HepG2 (cell line): Measurements from ENCODE around the gene NCAPD2. TPM values are rescaled to one million over a fixed set of nuclear protein-coding genes. Genes with fewer than 3 reads are reported as not detected.

Experiments used
- HDAC1 ChIP-seq: sonication (generic); formaldehyde crosslinking; IDR thresholded peaks from 2 replicates; pipeline ENCODE4 v1.5.1; 2020; ENCODE audit warnings: mild to moderate bottlenecking, missing genetic modification reagents
- RARA ChIP-seq: IDR thresholded peaks from 2 replicates; pipeline ENCODE4 v1.6.1; 2016; ENCODE audit warnings: missing genetic modification reagents, missing compliant biosample characterization
- RXRA ChIP-seq: sonication (generic); formaldehyde crosslinking; IDR thresholded peaks from 2 replicates; pipeline ENCODE4 v1.5.1; 2020; ENCODE audit warnings: missing genetic modification reagents
- TRIM24 ChIP-seq: sonication (generic); formaldehyde crosslinking; IDR thresholded peaks from 2 replicates; pipeline ENCODE4 v1.8.0; 2022; ENCODE audit warnings: mild to moderate bottlenecking, missing genetic modification reagents
- ZNF562 ChIP-seq: sonication (generic); formaldehyde crosslinking; IDR thresholded peaks from 2 replicates; pipeline ENCODE4 v1.8.0; 2022; ENCODE audit warnings: missing genetic modification reagents, borderline replicate concordance
- ZSCAN29 ChIP-seq: sonication (generic); formaldehyde crosslinking; conservative IDR thresholded peaks from 2 replicates; pipeline ENCODE4 v1.4.0; 2020; ENCODE audit warnings: mild to moderate bottlenecking, missing genetic modification reagents
- polyA plus RNA-seq, 8 experiments: library from polyadenylated mRNA; depleted of rRNA in 3 of 8; stranded (reverse) in 7 of 8; unstranded in 1 of 8; fragments of >200 nt; fragmentation: Illumina TruSeq in 4 of 8; extraction: Trizol in 4 of 8; gene quantifications; 2 replicates each; pipeline versions ENCODE4 v1.2.1 to v1.2.3, GENCODE V29; 2011 to 2016; ENCODE audit warnings: low read depth in 4 of 8, missing spikeins in 1 of 8, mixed read lengths in 1 of 8; ENCODE audit not compliant: insufficient read depth in 1 of 8
- total RNA-seq, 5 experiments: library from RNA; depleted of rRNA; stranded (reverse); fragments of >200 nt; fragmentation: Illumina TruSeq; extraction: Trizol; gene quantifications; 2 replicates each; pipeline ENCODE4 v1.2.3, GENCODE V29; 2016; ENCODE audit warnings: low read depth in 1 of 5
- TF ChIP-seq, protein P1 (sequence below): sonication (generic); formaldehyde crosslinking; IDR thresholded peaks from 2 replicates; pipeline ENCODE4 v1.4.0; 2020; ENCODE audit warnings: missing genetic modification reagents
- TF ChIP-seq, protein P2 (sequence below): sonication (generic); formaldehyde crosslinking; IDR thresholded peaks from one replicate; pipeline ENCODE4 v1.5.1; 2020; ENCODE audit warnings: mild to moderate bottlenecking, missing genetic modification reagents; ENCODE audit errors: not compliant biosample characterization
- TF ChIP-seq, protein P3 (sequence below): sonication (generic); formaldehyde crosslinking; IDR thresholded peaks from 2 replicates; pipeline ENCODE4 v1.9.0; 2021; ENCODE audit warnings: missing genetic modification reagents, mild to moderate bottlenecking, borderline replicate concordance
- TF ChIP-seq, protein P4 (sequence below): sonication (generic); formaldehyde crosslinking; IDR thresholded peaks from 2 replicates; pipeline ENCODE4 v1.4.0; 2020; ENCODE audit warnings: missing genetic modification reagents, borderline replicate concordance

The NCAPD2 gene
- total and polyA plus RNA-seq, 2 of the 13 experiments (the other 11 are each of a cell fraction or from before 2014, with no cell fraction given), result 51.1 to 65.6 TPM

DNA sequence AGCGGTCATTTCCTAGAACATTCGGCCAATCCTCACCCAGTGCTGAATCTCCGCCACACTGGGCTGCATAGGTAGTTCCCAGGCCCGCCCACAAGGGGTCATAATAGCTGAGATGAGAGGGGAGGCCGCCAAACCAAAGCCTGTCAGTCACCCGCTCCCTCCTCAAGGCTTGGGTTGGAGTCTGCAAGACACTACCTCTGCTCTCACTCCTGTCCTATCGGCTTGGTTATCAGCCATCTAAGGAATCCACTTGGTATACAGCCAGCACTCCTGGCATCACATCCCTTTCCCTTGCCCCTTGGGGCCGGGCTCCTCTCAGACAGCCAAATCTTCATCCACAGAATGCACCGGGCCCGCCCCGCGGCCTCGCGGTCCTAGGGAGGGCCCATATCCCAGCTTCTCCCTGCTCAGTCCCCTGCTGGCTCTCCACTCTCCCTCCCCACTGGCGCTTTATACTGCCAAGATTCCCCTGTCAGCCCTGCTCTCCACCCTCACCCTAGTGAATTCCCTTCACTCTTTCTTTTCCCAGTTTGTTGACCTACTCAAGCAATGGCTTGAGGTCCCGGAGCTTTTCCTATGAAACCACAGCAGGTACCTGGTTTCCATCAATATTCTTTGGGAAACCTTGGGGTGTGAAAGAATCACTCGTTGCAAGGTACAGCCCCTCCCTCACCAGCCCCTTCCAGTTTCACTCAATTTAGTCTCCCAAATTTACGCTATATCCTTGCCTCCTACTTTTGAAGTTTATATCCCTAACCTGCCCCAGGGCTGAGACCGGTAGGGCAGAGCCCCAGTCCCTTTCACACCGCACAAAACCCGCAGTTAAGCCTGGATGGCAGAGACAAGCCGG, 60.5 kb downstream of the NCAPD2 start (continued):
- TF ChIP-seq, protein P1, sequence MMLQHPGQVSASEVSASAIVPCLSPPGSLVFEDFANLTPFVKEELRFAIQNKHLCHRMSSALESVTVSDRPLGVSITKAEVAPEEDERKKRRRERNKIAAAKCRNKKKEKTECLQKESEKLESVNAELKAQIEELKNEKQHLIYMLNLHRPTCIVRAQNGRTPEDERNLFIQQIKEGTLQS (CRISPR knock-in tag), result no peak
- peak; percentile 30; the same call in 1 of the 2 replicates for TF ChIP-seq RXRA (CRISPR knock-in tag)
- TF ChIP-seq, protein P2, sequence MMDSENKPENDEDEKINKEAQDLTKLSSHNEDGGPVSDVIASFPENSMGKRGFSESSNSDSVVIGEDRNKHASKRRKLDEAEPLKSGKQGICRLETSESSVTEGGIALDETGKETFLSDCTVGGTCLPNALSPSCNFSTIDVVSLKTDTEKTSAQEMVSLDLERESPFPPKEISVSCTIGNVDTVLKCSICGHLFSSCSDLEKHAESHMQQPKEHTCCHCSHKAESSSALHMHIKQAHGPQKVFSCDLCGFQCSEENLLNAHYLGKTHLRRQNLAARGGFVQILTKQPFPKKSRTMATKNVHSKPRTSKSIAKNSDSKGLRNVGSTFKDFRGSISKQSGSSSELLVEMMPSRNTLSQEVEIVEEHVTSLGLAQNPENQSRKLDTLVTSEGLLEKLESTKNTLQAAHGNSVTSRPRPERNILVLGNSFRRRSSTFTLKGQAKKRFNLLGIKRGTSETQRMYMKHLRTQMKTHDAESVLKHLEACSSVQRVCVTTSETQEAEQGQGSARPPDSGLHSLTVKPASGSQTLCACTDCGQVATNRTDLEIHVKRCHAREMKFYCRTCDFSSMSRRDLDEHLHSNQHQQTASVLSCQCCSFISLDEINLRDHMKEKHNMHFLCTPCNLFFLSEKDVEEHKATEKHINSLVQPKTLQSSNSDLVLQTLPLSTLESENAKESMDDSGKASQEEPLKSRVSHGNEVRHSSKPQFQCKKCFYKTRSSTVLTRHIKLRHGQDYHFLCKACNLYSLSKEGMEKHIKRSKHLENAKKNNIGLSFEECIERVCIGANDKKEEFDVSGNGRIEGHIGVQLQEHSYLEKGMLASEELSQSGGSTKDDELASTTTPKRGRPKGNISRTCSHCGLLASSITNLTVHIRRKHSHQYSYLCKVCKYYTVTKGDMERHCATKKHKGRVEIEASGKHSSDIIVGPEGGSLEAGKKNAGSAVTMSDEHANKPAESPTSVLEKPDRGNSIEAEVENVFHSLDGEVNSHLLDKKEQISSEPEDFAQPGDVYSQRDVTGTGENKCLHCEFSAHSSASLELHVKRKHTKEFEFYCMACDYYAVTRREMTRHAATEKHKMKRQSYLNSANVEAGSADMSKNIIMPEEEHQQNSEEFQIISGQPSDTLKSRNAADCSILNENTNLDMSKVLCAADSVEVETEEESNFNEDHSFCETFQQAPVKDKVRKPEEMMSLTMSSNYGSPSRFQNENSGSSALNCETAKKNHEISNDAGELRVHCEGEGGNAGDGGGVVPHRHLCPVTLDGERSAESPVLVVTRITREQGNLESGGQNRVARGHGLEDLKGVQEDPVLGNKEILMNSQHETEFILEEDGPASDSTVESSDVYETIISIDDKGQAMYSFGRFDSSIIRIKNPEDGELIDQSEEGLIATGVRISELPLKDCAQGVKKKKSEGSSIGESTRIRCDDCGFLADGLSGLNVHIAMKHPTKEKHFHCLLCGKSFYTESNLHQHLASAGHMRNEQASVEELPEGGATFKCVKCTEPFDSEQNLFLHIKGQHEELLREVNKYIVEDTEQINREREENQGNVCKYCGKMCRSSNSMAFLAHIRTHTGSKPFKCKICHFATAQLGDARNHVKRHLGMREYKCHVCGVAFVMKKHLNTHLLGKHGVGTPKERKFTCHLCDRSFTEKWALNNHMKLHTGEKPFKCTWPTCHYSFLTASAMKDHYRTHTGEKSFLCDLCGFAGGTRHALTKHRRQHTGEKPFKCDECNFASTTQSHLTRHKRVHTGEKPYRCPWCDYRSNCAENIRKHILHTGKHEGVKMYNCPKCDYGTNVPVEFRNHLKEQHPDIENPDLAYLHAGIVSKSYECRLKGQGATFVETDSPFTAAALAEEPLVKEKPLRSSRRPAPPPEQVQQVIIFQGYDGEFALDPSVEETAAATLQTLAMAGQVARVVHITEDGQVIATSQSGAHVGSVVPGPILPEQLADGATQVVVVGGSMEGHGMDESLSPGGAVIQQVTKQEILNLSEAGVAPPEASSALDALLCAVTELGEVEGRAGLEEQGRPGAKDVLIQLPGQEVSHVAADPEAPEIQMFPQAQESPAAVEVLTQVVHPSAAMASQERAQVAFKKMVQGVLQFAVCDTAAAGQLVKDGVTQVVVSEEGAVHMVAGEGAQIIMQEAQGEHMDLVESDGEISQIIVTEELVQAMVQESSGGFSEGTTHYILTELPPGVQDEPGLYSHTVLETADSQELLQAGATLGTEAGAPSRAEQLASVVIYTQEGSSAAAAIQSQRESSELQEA (CRISPR knock-in tag), result no peak
- TF ChIP-seq, protein P3, sequence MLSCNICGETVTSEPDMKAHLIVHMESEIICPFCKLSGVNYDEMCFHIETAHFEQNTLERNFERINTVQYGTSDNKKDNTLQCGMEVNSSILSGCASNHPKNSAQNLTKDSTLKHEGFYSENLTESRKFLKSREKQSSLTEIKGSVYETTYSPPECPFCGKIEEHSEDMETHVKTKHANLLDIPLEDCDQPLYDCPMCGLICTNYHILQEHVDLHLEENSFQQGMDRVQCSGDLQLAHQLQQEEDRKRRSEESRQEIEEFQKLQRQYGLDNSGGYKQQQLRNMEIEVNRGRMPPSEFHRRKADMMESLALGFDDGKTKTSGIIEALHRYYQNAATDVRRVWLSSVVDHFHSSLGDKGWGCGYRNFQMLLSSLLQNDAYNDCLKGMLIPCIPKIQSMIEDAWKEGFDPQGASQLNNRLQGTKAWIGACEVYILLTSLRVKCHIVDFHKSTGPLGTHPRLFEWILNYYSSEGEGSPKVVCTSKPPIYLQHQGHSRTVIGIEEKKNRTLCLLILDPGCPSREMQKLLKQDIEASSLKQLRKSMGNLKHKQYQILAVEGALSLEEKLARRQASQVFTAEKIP, result no peak
- TF ChIP-seq TRIM24, result no peak
- no peak for TF ChIP-seq ZNF562 (CRISPR knock-in tag)
- TF ChIP-seq ZSCAN29 (CRISPR knock-in tag), result no peak
- no peak for TF ChIP-seq HDAC1 (CRISPR knock-in tag)
- no peak for TF ChIP-seq RARA (CRISPR knock-in tag)
- TF ChIP-seq, protein P4, sequence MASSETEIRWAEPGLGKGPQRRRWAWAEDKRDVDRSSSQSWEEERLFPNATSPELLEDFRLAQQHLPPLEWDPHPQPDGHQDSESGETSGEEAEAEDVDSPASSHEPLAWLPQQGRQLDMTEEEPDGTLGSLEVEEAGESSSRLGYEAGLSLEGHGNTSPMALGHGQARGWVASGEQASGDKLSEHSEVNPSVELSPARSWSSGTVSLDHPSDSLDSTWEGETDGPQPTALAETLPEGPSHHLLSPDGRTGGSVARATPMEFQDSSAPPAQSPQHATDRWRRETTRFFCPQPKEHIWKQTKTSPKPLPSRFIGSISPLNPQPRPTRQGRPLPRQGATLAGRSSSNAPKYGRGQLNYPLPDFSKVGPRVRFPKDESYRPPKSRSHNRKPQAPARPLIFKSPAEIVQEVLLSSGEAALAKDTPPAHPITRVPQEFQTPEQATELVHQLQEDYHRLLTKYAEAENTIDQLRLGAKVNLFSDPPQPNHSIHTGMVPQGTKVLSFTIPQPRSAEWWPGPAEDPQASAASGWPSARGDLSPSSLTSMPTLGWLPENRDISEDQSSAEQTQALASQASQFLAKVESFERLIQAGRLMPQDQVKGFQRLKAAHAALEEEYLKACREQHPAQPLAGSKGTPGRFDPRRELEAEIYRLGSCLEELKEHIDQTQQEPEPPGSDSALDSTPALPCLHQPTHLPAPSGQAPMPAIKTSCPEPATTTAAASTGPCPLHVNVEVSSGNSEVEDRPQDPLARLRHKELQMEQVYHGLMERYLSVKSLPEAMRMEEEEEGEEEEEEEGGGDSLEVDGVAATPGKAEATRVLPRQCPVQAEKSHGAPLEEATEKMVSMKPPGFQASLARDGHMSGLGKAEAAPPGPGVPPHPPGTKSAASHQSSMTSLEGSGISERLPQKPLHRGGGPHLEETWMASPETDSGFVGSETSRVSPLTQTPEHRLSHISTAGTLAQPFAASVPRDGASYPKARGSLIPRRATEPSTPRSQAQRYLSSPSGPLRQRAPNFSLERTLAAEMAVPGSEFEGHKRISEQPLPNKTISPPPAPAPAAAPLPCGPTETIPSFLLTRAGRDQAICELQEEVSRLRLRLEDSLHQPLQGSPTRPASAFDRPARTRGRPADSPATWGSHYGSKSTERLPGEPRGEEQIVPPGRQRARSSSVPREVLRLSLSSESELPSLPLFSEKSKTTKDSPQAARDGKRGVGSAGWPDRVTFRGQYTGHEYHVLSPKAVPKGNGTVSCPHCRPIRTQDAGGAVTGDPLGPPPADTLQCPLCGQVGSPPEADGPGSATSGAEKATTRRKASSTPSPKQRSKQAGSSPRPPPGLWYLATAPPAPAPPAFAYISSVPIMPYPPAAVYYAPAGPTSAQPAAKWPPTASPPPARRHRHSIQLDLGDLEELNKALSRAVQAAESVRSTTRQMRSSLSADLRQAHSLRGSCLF (CRISPR knock-in tag), result no peak
